ENCODE data around the gene LPCAT3. TPM values are rescaled to one million over a fixed set of nuclear protein-coding genes. Genes with fewer than 3 reads are reported as not detected.

The LPCAT3 gene
- total RNA-seq, 2 donors from 2014 or later: 33.6 to 86.7 TPM

- no peak overlapping the region for H3K27ac ChIP-seq (ENCODE audit: low read depth, low read length)
- Mint-ChIP-seq H3K4me3 (no peak overlapping the region), H3K27ac (peak overlapping the region; percentile 28), H3K36me3 (ENCODE audit: low read depth) (peaks cover 83% of the 10 kb centered on the region), H3K27me3 (ENCODE audit: insufficient read depth) (no peaks in the 10 kb centered on the region), H3K4me1 (no peaks in the 10 kb centered on the region), H3K9me3 (no peaks in the 10 kb centered on the region)
- H3K4me1 ChIP-seq (ENCODE audit: control insufficient read depth, insufficient read depth, low read length): no peaks in the 10 kb centered on the region
- H3K9me3 ChIP-seq (ENCODE audit: control insufficient read depth, low read length): no peaks in the 10 kb centered on the region
- 92 to 93% methylated on average over 6 of the region's 6 CpGs for WGBS, 2 experiments (ENCODE audit: insufficient coverage in 1 of 2, insufficient read length in 1 of 2)
- H3K4me3 ChIP-seq (ENCODE audit: low read length): no peak overlapping the region
- H3K9ac ChIP-seq (ENCODE audit: extremely low read depth, low read length, poor library complexity, severe bottlenecking): no peak overlapping the region
- H3K36me3 ChIP-seq (ENCODE audit: control insufficient read depth, insufficient read depth, low read length): peaks cover 79% of the 10 kb centered on the region
- no peaks in the 10 kb centered on the region for H3K27me3 ChIP-seq (ENCODE audit: control insufficient read depth, insufficient read depth, low read length, poor library complexity, severe bottlenecking)
- no peak for DNase-seq
- no peak for TF ChIP-seq CTCF (conservative IDR thresholded peaks at IDR 0.05)
Observed at GRCh38 chr12:6979021-6979420, 39.3 kb downstream of the LPCAT3 start.

GRCh38 chr12:6978611-6979011 lies 39.7 kb downstream of the LPCAT3 start:
- Histone ChIP-seq H3K4me1 (ENCODE audit: control insufficient read depth, insufficient read depth, low read length) (no peaks in the 10 kb centered on the region), H3K9me3 (ENCODE audit: control insufficient read depth, low read length) (no peaks in the 10 kb centered on the region), H3K9ac (ENCODE audit: extremely low read depth, low read length, poor library complexity, severe bottlenecking) (no peak overlapping the region), H3K27ac (ENCODE audit: low read depth, low read length) (no peak overlapping the region), H3K4me3 (ENCODE audit: low read length) (no peak overlapping the region), H3K27me3 (ENCODE audit: control insufficient read depth, insufficient read depth, low read length, poor library complexity, severe bottlenecking) (no peaks in the 10 kb centered on the region), H3K36me3 (ENCODE audit: control insufficient read depth, insufficient read depth, low read length) (peaks cover 79% of the 10 kb centered on the region)
- Mint-ChIP-seq H3K36me3 (ENCODE audit: low read depth) (peaks cover 87% of the 10 kb centered on the region), H3K27me3 (ENCODE audit: insufficient read depth) (no peaks in the 10 kb centered on the region), H3K4me3 (no peak overlapping the region), H3K4me1 (no peaks in the 10 kb centered on the region), H3K27ac (peak overlapping the region; percentile 28), H3K9me3 (no peaks in the 10 kb centered on the region)
- no peak for DNase-seq
- TF ChIP-seq CTCF (conservative IDR thresholded peaks at IDR 0.05): no peak
- 93 to 94% methylated on average over 3 of the region's 3 CpGs for WGBS, 2 experiments (ENCODE audit: insufficient coverage in 1 of 2, insufficient read length in 1 of 2)

DNA sequence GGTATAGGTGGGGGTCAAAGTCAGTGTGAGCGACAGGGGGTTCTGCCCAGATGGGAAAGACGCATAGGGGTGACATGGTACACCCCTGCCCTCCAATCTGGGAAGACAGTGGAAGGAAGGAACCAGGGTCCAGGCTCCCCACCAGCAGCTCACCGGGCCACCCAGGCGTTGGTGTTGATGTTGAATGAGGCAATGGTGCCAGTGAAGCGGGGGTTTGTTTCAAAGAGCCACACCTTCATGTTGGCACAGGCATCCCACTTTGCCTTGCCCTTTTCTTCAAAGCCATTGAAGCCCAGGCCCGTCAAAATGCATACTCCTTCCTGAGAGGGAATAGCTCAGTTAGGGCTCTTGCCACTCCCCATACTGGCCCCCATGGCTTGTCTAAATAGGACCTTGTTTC lies 40.1 kb downstream of the LPCAT3 start:
- DNase-seq: no peak
- H3K27me3 ChIP-seq (ENCODE audit: control insufficient read depth, insufficient read depth, low read length, poor library complexity, severe bottlenecking): no peaks in the 10 kb centered on the region
- H3K9me3 Mint-ChIP-seq: no peaks in the 10 kb centered on the region
- no peak overlapping the region for H3K9ac ChIP-seq (ENCODE audit: extremely low read depth, low read length, poor library complexity, severe bottlenecking)
- H3K27me3 Mint-ChIP-seq (ENCODE audit: insufficient read depth): no peaks in the 10 kb centered on the region
- H3K27ac ChIP-seq (ENCODE audit: low read depth, low read length): no peak overlapping the region
- peak overlapping the region; percentile 28 for H3K27ac Mint-ChIP-seq
- peaks cover 75% of the 10 kb centered on the region for H3K36me3 ChIP-seq (ENCODE audit: control insufficient read depth, insufficient read depth, low read length)
- H3K36me3 Mint-ChIP-seq (ENCODE audit: low read depth): peaks cover 90% of the 10 kb centered on the region
- no peaks in the 10 kb centered on the region for H3K4me1 ChIP-seq (ENCODE audit: control insufficient read depth, insufficient read depth, low read length)
- no peaks in the 10 kb centered on the region for H3K4me1 Mint-ChIP-seq
- no peak for TF ChIP-seq CTCF (conservative IDR thresholded peaks at IDR 0.05)
- WGBS, 2 experiments (ENCODE audit: insufficient coverage in 1 of 2, insufficient read length in 1 of 2): 87 to 96% methylated on average over 3 to 6 of the region's 6 CpGs
- H3K4me3 Mint-ChIP-seq: no peak overlapping the region
- no peaks in the 10 kb centered on the region for H3K9me3 ChIP-seq (ENCODE audit: control insufficient read depth, low read length)
- no peak overlapping the region for H3K4me3 ChIP-seq (ENCODE audit: low read length)

Data from endodermal cell (in vitro differentiated cells).